Naive thymus-derived CD4-positive, alpha-beta T cell (primary cell): ENCODE data around the gene RRN3. TPM values are rescaled to one million over a fixed set of nuclear protein-coding genes. Genes with fewer than 3 reads are reported as not detected.
"Not testable (repeated sequence)": the region's sequence is repeated elsewhere in the genome, so short reads cannot be mapped to it uniquely, and the experiment has no call there.

Experiments used
- ATAC-seq: fragments of 150-1000 bp; cut with Tn5 transposase; 2 replicates; pipeline ENCODE4 v1.10.0; 2021; ENCODE audit warnings: mild to moderate bottlenecking, moderate library complexity
- CTCF ChIA-PET: fragments of 350-600 bp; sonication (Branson Sonifier 250); formaldehyde crosslinking; loops from one replicate; lab custom pipeline; 2021; ENCODE audit warnings: antibody characterized with exemption; lab: Charles Lee
- POLR2A ChIA-PET: fragments of 350-600 bp; sonication (Branson Sonifier 250); formaldehyde crosslinking; loops from one replicate; lab custom pipeline; 2021; ENCODE audit warnings: antibody characterized with exemption, inconsistent platforms; lab: Charles Lee
- DNase-seq, 9 donors: peaks; one replicate each; pipeline versions ENCODE4 v3.0.0 to v3.0.0-alpha.2; 2020 to 2022; ENCODE audit warnings: mixed read lengths in 1 of 9
- H3K27ac ChIP-seq: one replicate; pipeline ENCODE4 v1.7.0; 2013; ENCODE audit warnings: mild to moderate bottlenecking, low read depth, low read length, moderate library complexity
- H3K27me3 ChIP-seq, 2 donors: one replicate each; pipeline ENCODE4 v1.7.0; 2013; ENCODE audit warnings: low read length in 2 of 2, mild to moderate bottlenecking in 2 of 2, moderate library complexity in 2 of 2; ENCODE audit not compliant: control insufficient read depth in 2 of 2, insufficient read depth in 2 of 2
- H3K36me3 ChIP-seq, 3 experiments: 1 replicate in 2 of 3; 2 replicates in 1 of 3; pipeline ENCODE4 v1.7.0; 2013; ENCODE audit warnings: low read length in 3 of 3, mild to moderate bottlenecking in 3 of 3, moderate library complexity in 1 of 3; ENCODE audit not compliant: insufficient read depth in 3 of 3, control insufficient read depth in 2 of 3
- H3K4me1 ChIP-seq, 2 donors: one replicate each; pipeline ENCODE4 v1.7.0; 2013; ENCODE audit warnings: low read length in 2 of 2, mild to moderate bottlenecking in 2 of 2, moderate library complexity in 1 of 2; ENCODE audit not compliant: control insufficient read depth in 2 of 2, insufficient read depth in 2 of 2
- H3K4me3 ChIP-seq: 2 replicates; pipeline ENCODE4 v1.7.0; 2013; ENCODE audit warnings: mild to moderate bottlenecking, low read length
- H3K9me3 ChIP-seq, 3 experiments: 1 replicate in 2 of 3; 2 replicates in 1 of 3; pipeline ENCODE4 v1.7.0; 2013; ENCODE audit warnings: low read length in 3 of 3; ENCODE audit not compliant: control insufficient read depth in 2 of 3
- H3K27ac Mint-ChIP-seq, 9 donors: one replicate each; pipeline ENCODE4 v1.8.0; 2020 to 2022; ENCODE audit warnings: mixed read lengths in 9 of 9, mild to moderate bottlenecking in 8 of 9, moderate library complexity in 5 of 9, inconsistent platforms in 2 of 9
- H3K27me3 Mint-ChIP-seq, 5 donors: one replicate each; pipeline ENCODE4 v1.8.0; 2021 to 2022; ENCODE audit warnings: mixed read lengths in 5 of 5, mild to moderate bottlenecking in 1 of 5
- H3K36me3 Mint-ChIP-seq, 5 donors: one replicate each; pipeline ENCODE4 v1.8.0; 2020 to 2022; ENCODE audit warnings: mixed read lengths in 5 of 5, mild to moderate bottlenecking in 3 of 5, inconsistent platforms in 1 of 5
- H3K4me1 Mint-ChIP-seq, 7 donors: one replicate each; pipeline ENCODE4 v1.8.0; 2020 to 2022; ENCODE audit warnings: mixed read lengths in 7 of 7, mild to moderate bottlenecking in 3 of 7, inconsistent platforms in 1 of 7
- H3K4me3 Mint-ChIP-seq, 10 donors: one replicate each; pipeline ENCODE4 v1.8.0; 2020 to 2022; ENCODE audit warnings: mild to moderate bottlenecking in 10 of 10, mixed read lengths in 10 of 10, moderate library complexity in 6 of 10, inconsistent platforms in 2 of 10
- H3K9me3 Mint-ChIP-seq, 11 donors: one replicate each; pipeline ENCODE4 v1.8.0; 2020 to 2022; ENCODE audit warnings: mixed read lengths in 11 of 11, mild to moderate bottlenecking in 4 of 11, inconsistent platforms in 1 of 11, moderate library complexity in 1 of 11
- intact Hi-C, 2 donors: fragments of 100-400 bp; cut with micrococcal nuclease; formaldehyde crosslinking; loops; one replicate each; pipeline ENCODE4 v1.15.1; 2023
- polyA plus RNA-seq, 2 donors: library from polyadenylated mRNA; unstranded; fragments of 300-500 nt; fragmentation: Illumina TruSeq; gene quantifications; one replicate each; pipeline ENCODE4 v1.2.3, GENCODE V29; 2021
- total RNA-seq, 6 experiments: library from RNA in 5 of 6; stranded (reverse) in 5 of 6; gene quantifications; 1 replicate in 5 of 6; 2 replicates in 1 of 6; pipeline ENCODE4 v1.2.3 and lab custom pipeline; 2021 to 2026

The RRN3 gene
- total and polyA plus RNA-seq, 7 experiments from 2014 or later: 27.3 to 46.9 (median 36.5) TPM

DNA sequence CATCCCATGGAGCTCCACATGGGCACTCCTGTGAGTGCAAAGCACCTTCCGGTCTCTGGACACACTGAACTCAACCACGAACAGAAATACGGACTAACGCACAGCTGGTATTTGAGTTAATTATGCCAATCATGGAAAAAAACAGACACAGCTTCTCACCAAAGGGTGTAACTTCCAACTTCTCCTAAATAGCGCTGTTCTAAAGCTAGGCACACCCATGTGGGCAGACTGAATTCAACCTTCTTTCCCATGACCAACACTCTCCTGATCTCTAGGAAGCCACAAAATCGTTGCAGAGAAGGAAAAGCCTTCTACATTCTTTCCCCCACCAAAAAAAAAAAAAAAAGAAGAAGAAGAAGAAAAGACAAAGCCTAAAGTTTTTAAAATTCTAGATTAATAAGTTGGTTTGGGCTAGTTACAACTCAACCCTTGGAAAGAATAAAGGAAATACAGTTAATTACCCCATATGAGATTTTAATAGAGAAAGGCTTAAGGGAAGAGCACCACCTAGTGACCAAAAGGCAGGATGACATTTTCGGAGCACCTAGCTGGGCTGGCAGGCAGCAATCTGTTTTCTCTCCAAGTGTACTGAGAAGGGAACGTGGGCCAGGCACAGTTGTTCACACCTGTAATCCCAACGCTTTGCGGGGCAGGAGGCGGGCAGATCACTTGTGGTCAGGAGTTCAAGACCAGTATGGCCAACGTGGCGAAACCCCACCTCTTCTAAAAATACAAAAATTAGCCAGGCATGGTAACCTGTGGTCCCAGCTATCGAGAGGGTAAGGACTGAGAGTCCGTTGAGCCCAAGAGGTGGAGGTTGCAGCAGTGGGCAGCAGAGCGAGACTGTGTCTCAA, 21.9 kb downstream of the RRN3 start:
- peak overlapping the region in 4 of 9 donors; percentile 16 to 59 (median 42) for H3K27ac Mint-ChIP-seq
- intact Hi-C loops: loop anchor here in 1 of 2 donors (10.0 kb wide), 1 partner anchor 1053 kb away; no protein-coding TSS in a partner anchor
- H3K9me3 ChIP-seq, H3K4me3 ChIP-seq, H3K4me1 Mint-ChIP-seq, H3K27me3 Mint-ChIP-seq, H3K27me3 ChIP-seq, H3K27ac ChIP-seq, H3K9me3 Mint-ChIP-seq, H3K4me1 ChIP-seq, H3K4me3 Mint-ChIP-seq: not testable (repeated sequence)
- CTCF ChIA-PET: interaction anchor here (0.6 to 1.0 kb wide), 4 partner anchors 50 to 852 kb away, joined by 3 to 4 read pairs (median 3); no protein-coding TSS in a partner anchor
- peak in 1 of 9 donors; percentile 18 for DNase-seq
- H3K36me3 Mint-ChIP-seq: peaks cover 6 to 33% (median 17%) of the 10 kb centered on the region in 5 donors
- H3K36me3 ChIP-seq: peaks cover 20 to 48% (median 22%) of the 10 kb centered on the region in 3 experiments
- POLR2A ChIA-PET: interaction anchor here (1.4 kb wide), 1 partner anchor 16 kb away, joined by 4 read pairs; no protein-coding TSS in a partner anchor
- peak; percentile 88 for ATAC-seq

DNA sequence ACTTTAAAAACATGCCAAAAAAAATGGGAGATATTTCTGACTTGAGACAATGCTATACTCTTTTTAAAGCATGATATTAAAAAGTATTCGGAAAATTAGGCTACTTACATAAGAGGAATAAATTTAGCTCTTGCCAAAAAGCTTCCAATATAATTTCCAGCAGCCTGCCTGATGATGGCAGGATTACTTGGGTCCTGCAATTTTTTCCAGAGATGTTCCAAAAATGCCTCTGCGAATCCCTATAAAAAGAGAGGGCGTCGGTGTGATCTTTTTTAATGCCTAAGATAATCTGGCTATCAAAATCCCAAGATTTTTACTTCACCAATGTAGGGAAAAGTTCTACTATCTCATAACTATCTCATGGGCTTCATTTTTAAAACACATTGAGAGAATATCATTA, 23.1 kb downstream of the RRN3 start:
- H3K36me3 Mint-ChIP-seq: peaks cover 4 to 28% (median 11%) of the 10 kb centered on the region in 5 donors
- CTCF ChIA-PET, H3K9me3 Mint-ChIP-seq, H3K27ac Mint-ChIP-seq, H3K4me1 Mint-ChIP-seq, H3K4me3 Mint-ChIP-seq, H3K27ac ChIP-seq, ATAC-seq, H3K27me3 ChIP-seq, H3K4me3 ChIP-seq, H3K27me3 Mint-ChIP-seq, POLR2A ChIA-PET, DNase-seq, H3K4me1 ChIP-seq, H3K9me3 ChIP-seq: not testable (repeated sequence)
- H3K36me3 ChIP-seq: peaks cover 20 to 44% (median 22%) of the 10 kb centered on the region in 3 experiments
- intact Hi-C loops: loop anchor here in 1 of 2 donors (10.0 kb wide), 1 partner anchor 1054 kb away; no protein-coding TSS in a partner anchor

DNA sequence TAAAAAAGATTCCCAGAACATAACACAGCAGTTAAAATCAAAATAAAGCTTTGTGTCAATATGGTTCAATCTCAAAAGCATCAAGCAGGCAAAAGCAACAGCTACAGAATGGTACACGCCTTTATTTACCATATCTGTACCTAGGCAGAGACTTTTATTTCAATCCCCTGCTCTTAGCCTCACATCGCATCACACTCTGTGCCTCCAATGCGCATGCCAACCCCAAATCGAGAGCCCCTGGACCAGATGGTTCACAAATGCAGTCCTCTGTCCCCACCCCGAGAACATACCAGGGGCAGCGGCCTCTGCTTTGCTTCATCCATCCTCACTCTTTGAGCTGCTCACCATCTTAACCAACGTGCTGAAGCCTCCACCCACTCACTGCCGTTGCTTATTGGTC, 27.4 kb downstream of the RRN3 start:
- CTCF ChIA-PET, H3K27ac Mint-ChIP-seq, H3K27me3 Mint-ChIP-seq, ATAC-seq, H3K27ac ChIP-seq, intact Hi-C loops, H3K4me3 ChIP-seq, H3K27me3 ChIP-seq, POLR2A ChIA-PET, H3K4me3 Mint-ChIP-seq, DNase-seq, H3K9me3 ChIP-seq, H3K4me1 Mint-ChIP-seq, H3K9me3 Mint-ChIP-seq, H3K4me1 ChIP-seq: not testable (repeated sequence)
- peaks cover 0 to 34% (median 4%) of the 10 kb centered on the region in 3 experiments for H3K36me3 ChIP-seq
- peaks cover 3 to 21% (median 8%) of the 10 kb centered on the region in 5 donors for H3K36me3 Mint-ChIP-seq

DNA sequence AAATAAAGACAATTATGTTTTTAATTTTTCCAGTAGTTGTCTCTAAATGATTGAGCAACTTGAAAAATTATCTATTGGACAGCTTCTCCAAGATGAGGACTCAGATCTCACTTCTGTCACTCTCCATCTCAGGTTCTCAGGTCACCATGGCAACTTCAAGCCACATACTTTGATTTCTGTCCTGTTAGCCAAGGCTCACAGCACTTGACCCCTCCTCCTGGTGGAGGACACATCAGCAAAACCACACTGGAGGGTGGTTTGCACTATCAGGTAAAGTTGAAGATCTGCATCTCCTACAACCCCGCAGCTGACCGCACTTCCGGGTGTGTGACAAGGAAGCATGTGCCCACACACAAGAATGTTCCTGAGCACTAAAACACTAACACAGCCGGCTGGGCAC, 28.1 kb downstream of the RRN3 start:
- H3K27ac Mint-ChIP-seq, H3K4me1 ChIP-seq, H3K4me3 Mint-ChIP-seq, H3K9me3 Mint-ChIP-seq, DNase-seq, H3K4me3 ChIP-seq, H3K27me3 ChIP-seq, H3K27ac ChIP-seq, intact Hi-C loops, H3K9me3 ChIP-seq, H3K27me3 Mint-ChIP-seq, H3K4me1 Mint-ChIP-seq, POLR2A ChIA-PET, CTCF ChIA-PET: not testable (repeated sequence)
- peak; percentile 66 for ATAC-seq
- peaks cover 4 to 41% (median 4%) of the 10 kb centered on the region in 3 experiments for H3K36me3 ChIP-seq
- H3K36me3 Mint-ChIP-seq: peaks cover 8 to 28% (median 15%) of the 10 kb centered on the region in 5 donors

DNA sequence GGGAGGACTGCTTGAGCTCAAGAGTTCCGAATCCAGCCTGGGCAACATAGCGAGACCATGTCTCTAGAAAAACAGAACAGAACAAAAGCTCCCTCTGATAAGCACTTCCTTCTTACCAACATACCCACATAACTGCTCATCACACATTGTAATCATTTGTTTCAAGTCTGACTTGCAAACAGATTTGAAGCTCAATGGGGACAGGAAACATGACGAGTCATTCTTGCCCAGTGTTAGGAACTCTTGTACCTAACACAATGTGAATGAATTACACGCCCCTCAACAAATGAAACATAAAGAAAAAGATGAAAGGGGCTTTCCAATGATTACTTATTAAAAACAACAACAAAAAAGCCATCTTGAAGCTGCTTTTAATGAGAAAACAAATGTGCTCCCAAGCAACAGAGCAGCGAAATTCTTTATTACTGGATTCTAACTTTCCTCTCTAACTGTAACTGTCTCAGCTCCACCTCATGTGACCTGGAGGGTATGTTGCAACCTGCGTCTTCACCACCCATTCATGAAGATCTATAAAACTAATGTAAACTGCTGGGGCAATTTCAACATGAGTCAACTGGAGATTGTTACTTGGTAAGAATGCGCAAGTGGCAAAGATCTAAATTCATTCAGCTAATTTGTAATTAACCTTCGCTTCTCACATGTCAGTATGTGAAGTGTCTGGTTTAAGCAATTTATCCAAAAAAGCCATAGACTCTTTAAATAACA, 31.8 kb downstream of the RRN3 start:
- peaks cover 5 to 40% (median 9%) of the 10 kb centered on the region in 3 experiments for H3K36me3 ChIP-seq
- H3K27me3 Mint-ChIP-seq, DNase-seq, intact Hi-C loops, H3K9me3 ChIP-seq, H3K4me1 ChIP-seq, H3K27ac Mint-ChIP-seq, H3K4me3 Mint-ChIP-seq, H3K27me3 ChIP-seq, H3K9me3 Mint-ChIP-seq, ATAC-seq, H3K4me1 Mint-ChIP-seq, H3K4me3 ChIP-seq, CTCF ChIA-PET, POLR2A ChIA-PET, H3K27ac ChIP-seq: not testable (repeated sequence)
- peaks cover 8 to 34% (median 16%) of the 10 kb centered on the region in 5 donors for H3K36me3 Mint-ChIP-seq

DNA sequence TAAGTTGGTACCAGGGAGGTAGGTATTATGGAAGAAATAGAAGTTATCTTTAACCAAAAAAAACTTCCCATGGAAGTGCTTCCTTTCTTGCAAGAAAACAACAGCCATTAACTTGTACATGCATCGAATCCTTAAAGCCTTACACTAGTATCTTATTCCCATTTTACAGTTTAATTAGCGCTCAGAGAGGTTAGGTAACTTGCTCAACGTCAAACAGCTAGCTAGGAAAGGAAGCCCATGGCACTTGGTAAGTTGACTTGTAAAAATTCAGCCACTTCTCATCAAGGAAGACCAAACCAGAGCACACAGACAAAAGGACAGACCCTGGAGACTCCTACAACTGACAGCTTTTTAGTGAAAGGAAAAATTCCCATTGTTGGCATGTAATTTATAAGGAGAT, 34.7 kb downstream of the RRN3 start:
- ChIA-PET POLR2A (no interaction called here), CTCF (no interaction called here)
- peaks cover 8 to 23% (median 16%) of the 10 kb centered on the region in 5 donors for H3K36me3 Mint-ChIP-seq
- Histone ChIP-seq H3K9me3 (no peaks in the 10 kb centered on the region), H3K4me3 (no peak overlapping the region), H3K27me3 (no peaks in the 10 kb centered on the region), H3K27ac (no peak overlapping the region), H3K36me3 (peaks cover 5 to 39% (median 9%) of the 10 kb centered on the region in 3 experiments), H3K4me1 (peaks cover 8 to 10% of the 10 kb centered on the region in 2 donors)
- ATAC-seq: no peak
- H3K9me3 Mint-ChIP-seq: no peaks in the 10 kb centered on the region
- H3K4me3 Mint-ChIP-seq: no peak overlapping the region
- H3K27me3 Mint-ChIP-seq: no peaks in the 10 kb centered on the region
- intact Hi-C loops: no loop called here
- DNase-seq: no peak
- H3K27ac Mint-ChIP-seq: peak overlapping the region in 1 of 9 donors; percentile 14
- H3K4me1 Mint-ChIP-seq: peaks cover 8 to 17% (median 9%) of the 10 kb centered on the region in 7 donors
